Upper lobe of left lung (tissue), 6 donors: ENCODE results near the gene TMED4. TPM values are rescaled to one million over a fixed set of nuclear protein-coding genes. Genes with fewer than 3 reads are reported as not detected.
A peak's percentile ranks its signal among the peaks of the same experiment; 100 is the strongest.

Source experiments
- ATAC-seq, 2 donors: fragments of 200-7000 bp; cut with Tn5 transposase; one replicate each; pipeline ENCODE4 v1.9.1; 2022; ENCODE audit warnings: mild to moderate bottlenecking in 2 of 2, moderate library complexity in 2 of 2; ENCODE audit not compliant: low FRiP score in 2 of 2
- DNase-seq, 2 donors: peaks; one replicate each; pipeline ENCODE4 v3.0.0-alpha.2; 2019 to 2020
- H3K27ac ChIP-seq, 4 donors: fragments of 200-600 bp; sonication (generic); one replicate each; pipeline ENCODE4 v1.5.1; 2016 to 2019
- H3K27me3 ChIP-seq, 4 donors: fragments of 200-600 bp; sonication (generic); one replicate each; pipeline ENCODE4 v1.5.1; 2017 to 2019
- H3K36me3 ChIP-seq, 4 donors: fragments of 200-600 bp; sonication (generic); one replicate each; pipeline ENCODE4 v1.5.1; 2016 to 2019
- H3K4me1 ChIP-seq, 4 donors: fragments of 200-600 bp; sonication (generic); one replicate each; pipeline ENCODE4 v1.5.1; 2018 to 2019
- H3K4me3 ChIP-seq, 4 donors: fragments of 200-600 bp; sonication (generic); one replicate each; pipeline ENCODE4 v1.5.1; 2017 to 2019; ENCODE audit warnings: mild to moderate bottlenecking in 2 of 4, moderate library complexity in 1 of 4
- H3K9me3 ChIP-seq, 4 donors: fragments of 200-600 bp; sonication (generic); one replicate each; pipeline ENCODE4 v1.5.1; 2018 to 2019
- EP300 ChIP-seq, 4 donors: sonication (generic); formaldehyde crosslinking; IDR thresholded peaks; one replicate each; pipeline ENCODE4 v1.5.1; 2017; ENCODE audit warnings: antibody characterized with exemption in 4 of 4, control low read depth in 2 of 4
- POLR2A ChIP-seq, 4 donors: fragments of 450-650 bp; IDR thresholded peaks; one replicate each; pipeline ENCODE4 v1.5.1; 2016 to 2017; ENCODE audit warnings: antibody characterized with exemption in 4 of 4, mild to moderate bottlenecking in 2 of 4
- POLR2AphosphoS5 ChIP-seq, 2 donors: sonication (generic); formaldehyde crosslinking; IDR thresholded peaks; one replicate each; pipeline ENCODE4 v1.5.1; 2017; ENCODE audit warnings: antibody characterized with exemption in 2 of 2
- WGBS, 2 donors: methylation state at CpG; one replicate each; pipeline ENCODE4 v1.1.5; 2017 to 2018; 5-methylcytosine and 5-hydroxymethylcytosine counted together
- total RNA-seq, 6 donors: library from RNA; depleted of rRNA in 4 of 6; stranded (reverse); fragments of >200 nt in 4 of 6; gene quantifications; one replicate each; pipeline versions ENCODE4 v1.1.0 to v1.2.1, GENCODE V29; 2016 to 2021
- TF ChIP-seq, protein P1 (sequence below), 6 experiments: fragments of 450-650 bp in 4 of 6; fragments of 200-600 bp in 2 of 6; sonication (generic) in 2 of 6; IDR thresholded peaks; one replicate each; pipeline ENCODE4 v1.5.1; 2016 to 2019; ENCODE audit warnings: antibody characterized with exemption in 6 of 6
- donor health status: DM: no; HTN: no; CAD: no; lungs with moderate emphysema.
- donor health status: DM: no; HTN: yes; CAD: no; lungs with severe emphysema.

Gene TMED4
- total RNA-seq, 6 donors from 2014 or later = 78.8 to 205 (median 126) TPM

DNA sequence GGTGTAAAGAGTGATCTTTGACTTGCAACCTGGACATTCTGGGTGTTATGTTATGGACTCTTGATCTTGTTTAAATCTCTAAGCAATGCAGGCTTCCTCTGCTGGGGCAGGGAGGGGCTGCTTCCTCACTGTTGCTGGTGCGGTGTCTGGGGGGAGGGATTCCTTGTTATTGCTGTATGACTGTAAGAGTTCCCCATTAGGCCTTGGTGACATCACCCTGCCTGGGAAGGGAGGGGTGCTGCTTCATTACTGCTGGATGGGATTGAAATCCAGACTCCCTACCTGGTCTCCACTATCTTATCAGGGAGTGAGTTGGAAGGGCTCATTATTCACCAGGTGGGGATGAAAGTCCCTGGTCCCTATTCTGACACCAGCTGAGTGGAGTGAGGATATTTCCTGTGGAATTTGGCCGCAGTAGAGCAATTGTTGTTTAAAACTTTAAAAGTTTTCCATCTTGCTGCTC is 33.1 kb upstream of the TMED4 start:
- peak in 1 of 2 donors; percentile 76 for DNase-seq

GRCh38 chr7:44609829-44610228 is 27.8 kb upstream of the TMED4 start:
- no peak for TF ChIP-seq POLR2A (IDR thresholded peaks at IDR 0.05)
- TF ChIP-seq EP300 (IDR thresholded peaks at IDR 0.05) = no peak
- no peak for TF ChIP-seq POLR2AphosphoS5 (IDR thresholded peaks at IDR 0.05)
- TF ChIP-seq, protein P1, sequence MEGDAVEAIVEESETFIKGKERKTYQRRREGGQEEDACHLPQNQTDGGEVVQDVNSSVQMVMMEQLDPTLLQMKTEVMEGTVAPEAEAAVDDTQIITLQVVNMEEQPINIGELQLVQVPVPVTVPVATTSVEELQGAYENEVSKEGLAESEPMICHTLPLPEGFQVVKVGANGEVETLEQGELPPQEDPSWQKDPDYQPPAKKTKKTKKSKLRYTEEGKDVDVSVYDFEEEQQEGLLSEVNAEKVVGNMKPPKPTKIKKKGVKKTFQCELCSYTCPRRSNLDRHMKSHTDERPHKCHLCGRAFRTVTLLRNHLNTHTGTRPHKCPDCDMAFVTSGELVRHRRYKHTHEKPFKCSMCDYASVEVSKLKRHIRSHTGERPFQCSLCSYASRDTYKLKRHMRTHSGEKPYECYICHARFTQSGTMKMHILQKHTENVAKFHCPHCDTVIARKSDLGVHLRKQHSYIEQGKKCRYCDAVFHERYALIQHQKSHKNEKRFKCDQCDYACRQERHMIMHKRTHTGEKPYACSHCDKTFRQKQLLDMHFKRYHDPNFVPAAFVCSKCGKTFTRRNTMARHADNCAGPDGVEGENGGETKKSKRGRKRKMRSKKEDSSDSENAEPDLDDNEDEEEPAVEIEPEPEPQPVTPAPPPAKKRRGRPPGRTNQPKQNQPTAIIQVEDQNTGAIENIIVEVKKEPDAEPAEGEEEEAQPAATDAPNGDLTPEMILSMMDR (IDR thresholded peaks at IDR 0.05) = no peak
- ATAC-seq (no peak), DNase-seq (no peak)
- Histone ChIP-seq H3K27me3 (no peaks in the 10 kb centered on the region), H3K36me3 (no peaks in the 10 kb centered on the region), H3K27ac (no peak overlapping the region), H3K9me3 (no peaks in the 10 kb centered on the region), H3K4me1 (peaks cover 21 to 40% (median 25%) of the 10 kb centered on the region in 4 donors), H3K4me3 (no peak overlapping the region)
- 90 to 92% methylated on average over 3 of the region's 3 CpGs for WGBS, 2 donors

More for the DNA sequence above, 33.1 kb upstream of the TMED4 start:
- H3K27me3 ChIP-seq = no peaks in the 10 kb centered on the region
- peak in 1 of 2 donors; percentile 37 for TF ChIP-seq POLR2AphosphoS5 (IDR thresholded peaks at IDR 0.05)
- no peak for TF ChIP-seq EP300 (IDR thresholded peaks at IDR 0.05)
- H3K9me3 ChIP-seq = no peaks in the 10 kb centered on the region
- peak; percentile 81 to 94 for ATAC-seq
- H3K4me3 ChIP-seq = no peak overlapping the region
- WGBS, 2 donors = 33 to 43% methylated on average over 1 to 2 of the region's 2 CpGs
- no peaks in the 10 kb centered on the region for H3K36me3 ChIP-seq
- H3K27ac ChIP-seq = peak overlapping the region; percentile 39 to 73 (median 61)
- peaks cover 30 to 42% (median 36%) of the 10 kb centered on the region in 4 donors for H3K4me1 ChIP-seq

DNA sequence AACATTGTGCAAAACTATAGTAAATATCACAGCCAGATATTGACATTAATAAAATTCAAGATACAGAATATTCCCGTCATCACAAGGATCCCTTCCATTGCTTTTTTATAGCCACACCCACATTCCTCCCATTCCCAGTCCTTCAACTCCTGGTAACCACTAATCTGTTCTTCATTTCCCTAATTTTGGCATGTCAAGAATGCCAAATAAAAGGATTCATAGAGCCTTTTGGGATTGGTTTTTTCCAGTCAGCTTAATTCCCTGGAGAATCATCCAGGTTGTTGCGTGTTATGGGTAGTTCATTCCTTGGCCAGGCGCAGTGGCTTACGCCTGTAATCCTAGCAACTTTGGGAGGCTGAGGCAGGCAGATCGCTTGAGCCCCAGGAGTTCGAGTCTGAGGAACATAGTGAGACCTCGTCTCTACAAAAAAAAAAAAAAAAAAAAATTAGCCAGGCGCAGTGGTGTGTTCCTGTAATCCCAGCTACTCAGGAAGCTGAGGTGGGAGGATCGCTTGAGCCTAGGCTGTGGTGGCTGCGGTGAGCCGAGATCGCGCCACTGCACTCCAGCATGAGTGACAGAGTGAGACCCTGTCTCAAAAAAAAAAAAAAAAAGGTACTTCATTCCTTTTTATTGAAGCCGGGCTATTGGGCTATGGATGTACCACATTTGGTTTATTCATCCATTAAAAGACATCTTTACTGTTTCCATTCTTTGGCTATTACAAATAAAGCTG is 27.1 kb upstream of the TMED4 start:
- WGBS, 2 donors = 74 to 78% methylated on average over 14 of the region's 14 CpGs
- Histone ChIP-seq H3K27me3 (no peaks in the 10 kb centered on the region), H3K36me3 (no peaks in the 10 kb centered on the region), H3K9me3 (no peaks in the 10 kb centered on the region), H3K27ac (no peak overlapping the region), H3K4me3 (no peak overlapping the region), H3K4me1 (peaks cover 15 to 33% (median 20%) of the 10 kb centered on the region in 4 donors)
- no peak for TF ChIP-seq POLR2A (IDR thresholded peaks at IDR 0.05)
- TF ChIP-seq EP300 (IDR thresholded peaks at IDR 0.05) = no peak
- TF ChIP-seq POLR2AphosphoS5 (IDR thresholded peaks at IDR 0.05) = no peak
- TF ChIP-seq, protein P1 (IDR thresholded peaks at IDR 0.05) = no peak
- DNase-seq (no peak), ATAC-seq (no peak)

DNA sequence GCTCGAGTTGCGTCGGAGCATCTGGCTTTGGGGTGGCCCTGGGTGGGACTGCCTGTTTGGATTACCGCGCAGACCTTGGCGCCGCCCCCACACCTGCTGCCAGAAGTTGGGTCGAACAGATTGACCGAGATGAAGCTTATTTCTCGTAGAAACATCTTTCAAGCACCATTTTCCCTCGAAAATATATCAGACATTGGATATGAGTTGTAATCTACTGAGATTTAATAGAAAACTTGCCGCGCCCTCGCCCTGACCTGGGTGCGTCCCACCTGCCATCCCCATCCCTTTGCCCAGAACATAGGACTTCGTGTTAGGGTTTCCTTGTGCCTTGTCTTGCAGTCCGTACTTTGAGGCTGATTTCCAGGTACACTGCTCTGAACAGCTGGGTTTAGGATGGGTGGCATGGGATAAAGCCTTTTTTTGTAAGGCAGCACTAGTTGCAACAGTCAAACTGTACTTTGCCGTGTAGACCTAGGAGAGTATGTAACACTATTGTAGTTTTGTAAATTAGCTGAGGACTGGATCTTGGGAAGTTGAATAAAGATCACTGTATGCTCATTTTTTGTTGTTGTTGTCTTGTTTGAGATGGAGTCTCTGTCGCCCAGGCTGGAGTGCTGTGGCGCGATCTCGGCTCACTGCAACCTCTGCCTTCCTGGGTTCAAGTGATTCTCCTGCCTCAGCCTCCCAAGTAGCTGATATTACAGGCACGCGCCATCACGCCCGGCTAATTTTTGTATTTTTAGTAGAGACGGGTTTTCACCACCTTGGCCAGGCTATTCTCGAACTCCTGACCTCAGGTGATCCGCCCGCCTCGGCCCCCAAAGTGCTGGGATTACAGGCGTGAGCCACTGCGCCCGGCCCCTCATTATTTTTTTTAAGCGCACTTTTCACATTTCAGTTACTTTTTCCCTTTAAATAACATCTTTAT is 25.4 kb upstream of the TMED4 start:
- no peaks in the 10 kb centered on the region for H3K36me3 ChIP-seq
- DNase-seq = no peak
- H3K9me3 ChIP-seq = no peaks in the 10 kb centered on the region
- no peak for ATAC-seq
- H3K27me3 ChIP-seq = no peaks in the 10 kb centered on the region
- peak overlapping the region; percentile 93 to 98 (median 96) for H3K27ac ChIP-seq
- TF ChIP-seq POLR2A (IDR thresholded peaks at IDR 0.05) = no peak
- TF ChIP-seq EP300 (IDR thresholded peaks at IDR 0.05) = no peak
- TF ChIP-seq, protein P1 (IDR thresholded peaks at IDR 0.05) = no peak
- no peak for TF ChIP-seq POLR2AphosphoS5 (IDR thresholded peaks at IDR 0.05)
- WGBS, 2 donors = 48 to 60% methylated on average over 28 to 35 of the region's 35 CpGs
- peak overlapping the region; percentile 60 to 82 (median 70) for H3K4me3 ChIP-seq
- H3K4me1 ChIP-seq = peaks cover 15 to 30% (median 20%) of the 10 kb centered on the region in 4 donors
